COR-L47 (cell line): ENCODE measurements around the gene MMAB.

Experiments used
- DNase-seq: peaks from one replicate; lab custom pipeline; 2025; lab: John Stamatoyannopoulos, UW

Gene MMAB

GRCh38 chr12:109512608-109513007 is 60.7 kb downstream of the MMAB start:
- DNase-seq: no peak

DNA sequence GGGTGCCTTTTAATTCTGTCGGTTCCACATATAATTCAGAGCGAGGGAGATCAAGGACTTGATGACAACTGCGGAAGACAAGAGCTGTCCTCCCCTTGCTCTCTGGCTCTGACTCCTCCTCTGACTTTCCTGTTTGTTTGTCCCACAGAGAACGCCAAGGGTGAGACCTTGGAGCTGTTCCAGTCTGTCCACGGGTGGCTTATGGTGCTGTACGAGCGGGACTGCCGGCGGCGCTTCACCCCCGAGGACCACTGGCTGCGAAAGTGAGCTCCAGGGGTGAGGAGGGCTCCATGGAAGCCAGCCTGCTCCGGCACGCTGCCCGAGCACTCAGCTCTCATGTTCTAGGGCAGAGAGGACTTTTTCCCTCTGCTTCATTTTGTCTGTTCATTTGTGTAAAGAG is 63.1 kb downstream of the MMAB start:
- DNase-seq: peak; percentile 93

DNA sequence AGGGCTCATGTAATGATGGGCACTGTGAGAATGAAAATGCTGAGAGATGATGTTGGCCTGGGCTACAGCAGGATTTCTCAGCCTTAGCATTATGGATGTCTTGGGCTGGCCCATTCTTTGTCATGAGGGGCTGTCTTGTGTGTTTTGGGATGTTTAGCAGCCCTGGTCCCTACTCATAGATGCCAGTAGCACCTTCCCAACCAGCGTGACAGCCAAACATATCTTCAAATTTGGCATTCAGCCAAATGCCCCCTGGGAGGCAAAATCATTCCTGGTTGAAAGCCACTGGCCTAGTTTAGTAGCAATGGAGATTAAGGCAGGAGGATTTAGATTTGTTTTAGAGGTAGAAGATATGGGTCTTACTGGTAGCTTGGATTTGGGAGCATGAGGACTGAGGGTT is 69.2 kb downstream of the MMAB start:
- DNase-seq: peak; percentile 63
